22Rv1 (cell line): ENCODE results near the gene RAC3.

Experiments
- ZFX ChIP-seq: fragments of 450-650 bp; IDR thresholded peaks from 2 replicates; pipeline ENCODE4 v1.6.1; 2017; ENCODE audit warnings: antibody characterized with exemption, borderline replicate concordance
- TF ChIP-seq, protein P1 (sequence below): fragments of 450-650 bp; IDR thresholded peaks from 2 replicates; pipeline ENCODE4 v1.5.1; 2017; ENCODE audit warnings: mild to moderate bottlenecking

DNA sequence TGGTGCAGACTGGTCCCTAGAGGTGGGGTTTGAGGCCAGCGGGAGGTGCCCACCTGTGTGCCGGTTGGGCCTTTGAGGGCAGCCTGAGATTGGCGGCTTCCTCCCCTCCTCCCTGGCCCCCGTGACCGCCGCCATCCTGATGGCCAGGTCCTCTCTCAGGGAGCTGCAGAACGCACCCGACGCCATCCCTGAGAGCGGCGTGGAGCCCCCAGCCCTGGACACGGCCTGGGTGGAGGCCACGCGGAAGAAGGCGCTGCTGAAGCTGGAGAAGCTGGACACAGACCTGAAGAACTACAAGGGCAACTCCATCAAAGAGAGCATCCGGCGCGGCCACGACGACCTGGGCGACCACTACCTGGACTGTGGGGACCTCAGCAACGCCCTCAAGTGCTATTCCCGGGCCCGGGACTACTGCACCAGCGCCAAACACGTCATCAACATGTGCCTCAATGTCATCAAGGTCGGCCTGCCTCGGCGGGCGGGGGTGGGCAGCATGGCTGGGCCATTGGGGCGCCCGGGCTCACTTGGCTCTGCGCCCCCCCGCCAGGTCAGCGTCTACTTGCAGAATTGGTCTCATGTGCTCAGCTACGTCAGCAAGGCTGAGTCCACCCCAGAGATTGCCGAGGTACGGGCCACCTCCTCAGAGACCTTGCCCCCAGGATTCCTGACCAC is 23.0 kb downstream of the RAC3 start:
- TF ChIP-seq ZFX = no peak
- TF ChIP-seq, protein P1, sequence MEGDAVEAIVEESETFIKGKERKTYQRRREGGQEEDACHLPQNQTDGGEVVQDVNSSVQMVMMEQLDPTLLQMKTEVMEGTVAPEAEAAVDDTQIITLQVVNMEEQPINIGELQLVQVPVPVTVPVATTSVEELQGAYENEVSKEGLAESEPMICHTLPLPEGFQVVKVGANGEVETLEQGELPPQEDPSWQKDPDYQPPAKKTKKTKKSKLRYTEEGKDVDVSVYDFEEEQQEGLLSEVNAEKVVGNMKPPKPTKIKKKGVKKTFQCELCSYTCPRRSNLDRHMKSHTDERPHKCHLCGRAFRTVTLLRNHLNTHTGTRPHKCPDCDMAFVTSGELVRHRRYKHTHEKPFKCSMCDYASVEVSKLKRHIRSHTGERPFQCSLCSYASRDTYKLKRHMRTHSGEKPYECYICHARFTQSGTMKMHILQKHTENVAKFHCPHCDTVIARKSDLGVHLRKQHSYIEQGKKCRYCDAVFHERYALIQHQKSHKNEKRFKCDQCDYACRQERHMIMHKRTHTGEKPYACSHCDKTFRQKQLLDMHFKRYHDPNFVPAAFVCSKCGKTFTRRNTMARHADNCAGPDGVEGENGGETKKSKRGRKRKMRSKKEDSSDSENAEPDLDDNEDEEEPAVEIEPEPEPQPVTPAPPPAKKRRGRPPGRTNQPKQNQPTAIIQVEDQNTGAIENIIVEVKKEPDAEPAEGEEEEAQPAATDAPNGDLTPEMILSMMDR = no peak
